GM15510 (cell line): ENCODE data around the gene NEDD1.

Experiments used
- POLR2A ChIP-seq: IDR thresholded peaks from 3 replicates; pipeline ENCODE4 v1.6.1; 2011; ENCODE audit warnings: borderline replicate concordance; ENCODE audit not compliant: insufficient read length; ENCODE audit errors: extremely low read depth

NEDD1 gene

DNA sequence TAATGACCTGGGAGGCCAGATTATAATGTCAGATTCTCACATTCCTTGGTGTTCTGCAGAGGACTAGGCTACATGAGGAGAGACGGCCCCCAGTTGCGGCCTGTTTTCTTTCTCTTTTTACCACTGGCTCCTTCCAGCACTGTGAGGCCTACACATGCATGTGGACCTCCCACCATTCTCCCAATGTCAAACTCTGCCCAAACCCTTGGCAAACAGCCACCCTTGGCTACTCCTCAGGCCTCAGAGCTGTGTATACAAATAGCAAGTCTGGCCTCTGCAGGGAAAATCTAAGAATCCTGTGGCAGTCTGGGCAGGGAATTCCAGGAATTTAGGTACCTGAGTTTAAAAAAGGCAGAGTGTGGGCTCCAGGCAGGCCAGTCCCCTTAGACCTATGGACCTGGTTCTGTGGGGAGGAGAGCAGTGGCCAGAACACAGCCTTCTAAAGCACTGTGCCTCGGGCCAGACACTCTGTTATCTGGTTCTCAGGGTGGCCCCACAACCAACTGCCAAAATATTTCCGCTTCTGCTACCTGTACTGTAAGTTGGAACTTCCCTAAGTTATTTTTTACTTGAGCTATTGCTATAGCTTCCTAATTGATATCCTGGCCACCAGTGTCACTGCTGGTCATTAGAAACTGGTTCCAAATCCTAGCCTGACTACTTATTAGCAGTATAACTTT, 19.9 kb upstream of the NEDD1 start:
- no peak for TF ChIP-seq POLR2A

DNA sequence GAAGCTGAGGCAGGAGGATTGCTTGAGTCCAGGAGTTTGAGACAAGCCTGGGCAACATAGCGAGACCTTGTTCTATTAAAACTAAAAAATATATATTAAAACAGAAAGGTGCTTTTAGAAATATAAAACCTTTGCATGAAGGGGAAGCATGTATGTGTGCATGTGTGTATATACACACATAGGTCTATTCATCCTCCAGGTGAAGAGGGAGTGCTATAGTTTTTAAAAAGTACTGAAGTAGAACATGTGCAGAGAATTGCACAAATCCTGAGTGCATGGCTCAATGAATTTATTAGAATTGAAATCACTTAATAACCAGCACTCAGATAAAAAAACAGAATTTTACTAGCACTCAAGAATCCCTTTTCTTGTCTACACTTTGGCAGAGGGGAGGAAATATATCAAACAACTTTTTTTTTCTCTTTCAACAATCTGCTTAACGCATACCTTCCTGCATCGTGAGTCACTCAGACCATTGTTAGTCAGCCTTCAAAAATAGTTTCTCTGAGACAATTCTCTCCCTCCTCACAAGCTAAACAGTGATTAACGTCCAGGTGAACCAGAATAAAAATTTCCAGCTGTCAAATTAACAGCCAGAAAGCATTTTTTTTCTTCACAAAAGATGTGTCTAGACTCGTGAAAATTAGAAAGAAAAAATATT, 17.7 kb upstream of the NEDD1 start:
- TF ChIP-seq POLR2A: no peak

- no peak for TF ChIP-seq POLR2A
These were observed 16.7 kb upstream of the NEDD1 start for GRCh38 chr12:96890331-96890730.

DNA sequence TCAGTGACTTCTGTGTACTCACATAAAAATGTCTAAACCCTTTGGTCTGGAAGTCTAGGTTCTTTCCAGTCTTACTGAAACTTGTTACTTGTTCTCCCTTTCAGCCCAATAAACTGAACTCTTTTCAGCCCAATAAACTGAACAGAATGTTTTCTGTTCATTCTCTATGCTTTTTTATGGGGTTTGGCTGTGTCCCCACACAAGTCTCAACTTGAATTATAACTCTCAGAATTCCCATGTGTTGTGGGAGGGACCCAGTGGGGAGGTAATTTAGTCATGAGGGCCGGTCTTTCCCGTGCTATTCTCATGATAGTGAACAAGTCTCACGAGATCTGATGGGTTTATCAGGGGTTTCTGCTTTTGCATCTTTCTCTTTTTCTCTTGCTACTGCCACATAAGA, 15.0 kb upstream of the NEDD1 start:
- no peak for TF ChIP-seq POLR2A

GRCh38 chr12:96897421-96897820, 9.6 kb upstream of the NEDD1 start:
- TF ChIP-seq POLR2A: no peak

DNA sequence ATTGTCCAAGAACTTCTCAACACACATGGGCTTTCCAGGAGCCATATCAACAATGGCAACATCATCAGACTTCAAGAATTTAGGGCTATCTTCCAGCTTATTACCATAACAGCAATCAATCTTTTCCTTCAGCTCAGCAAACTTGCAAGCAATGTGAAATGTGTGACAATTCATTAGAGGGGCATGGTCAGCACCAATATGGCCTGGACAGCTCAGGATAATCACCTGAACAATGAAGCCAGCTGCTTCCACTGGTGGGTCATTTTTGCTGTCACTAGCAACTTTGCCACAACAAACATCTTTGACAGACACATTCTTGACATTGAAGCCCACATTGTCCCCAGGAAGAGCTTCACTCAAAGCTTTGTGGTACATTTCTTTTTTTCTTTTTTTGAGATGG, 5.9 kb upstream of the NEDD1 start:
- no peak for TF ChIP-seq POLR2A

DNA sequence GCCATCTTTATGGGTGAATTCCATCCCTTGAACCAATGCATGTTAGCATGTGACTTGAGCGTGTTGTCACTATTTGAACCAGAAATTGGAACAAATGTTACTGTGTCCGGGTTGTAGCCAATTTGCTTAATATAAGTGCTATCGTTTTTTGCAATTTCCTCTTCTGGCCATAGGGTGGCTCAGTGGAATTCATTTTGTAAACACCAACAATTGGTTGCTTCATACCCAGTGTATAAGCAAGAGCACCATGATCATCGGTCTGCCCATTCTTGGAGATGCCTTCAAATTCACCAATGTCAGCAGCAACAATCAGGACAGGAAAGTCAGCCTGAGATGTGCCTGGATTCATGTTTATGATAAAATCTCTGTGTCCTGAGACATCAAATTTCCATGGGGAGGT, 5.0 kb upstream of the NEDD1 start:
- no peak for TF ChIP-seq POLR2A

DNA sequence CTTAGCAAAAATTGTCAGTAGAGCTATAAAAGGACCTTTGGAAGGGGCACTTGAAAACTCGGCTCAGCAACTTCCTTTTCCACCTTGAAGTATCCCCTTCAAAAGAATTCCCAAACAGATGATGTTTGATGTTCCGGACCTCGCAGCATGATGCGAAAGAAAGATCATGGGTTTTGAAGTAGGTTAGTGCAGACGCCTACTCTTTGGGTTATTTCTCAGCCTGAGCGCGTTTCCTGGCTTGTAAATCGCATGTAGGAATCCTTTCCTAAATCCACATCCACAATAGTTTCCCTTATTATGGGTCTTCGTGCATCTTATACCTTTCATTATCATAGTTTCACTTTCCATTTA, 584 bp upstream of the NEDD1 start:
- no peak for TF ChIP-seq POLR2A

DNA sequence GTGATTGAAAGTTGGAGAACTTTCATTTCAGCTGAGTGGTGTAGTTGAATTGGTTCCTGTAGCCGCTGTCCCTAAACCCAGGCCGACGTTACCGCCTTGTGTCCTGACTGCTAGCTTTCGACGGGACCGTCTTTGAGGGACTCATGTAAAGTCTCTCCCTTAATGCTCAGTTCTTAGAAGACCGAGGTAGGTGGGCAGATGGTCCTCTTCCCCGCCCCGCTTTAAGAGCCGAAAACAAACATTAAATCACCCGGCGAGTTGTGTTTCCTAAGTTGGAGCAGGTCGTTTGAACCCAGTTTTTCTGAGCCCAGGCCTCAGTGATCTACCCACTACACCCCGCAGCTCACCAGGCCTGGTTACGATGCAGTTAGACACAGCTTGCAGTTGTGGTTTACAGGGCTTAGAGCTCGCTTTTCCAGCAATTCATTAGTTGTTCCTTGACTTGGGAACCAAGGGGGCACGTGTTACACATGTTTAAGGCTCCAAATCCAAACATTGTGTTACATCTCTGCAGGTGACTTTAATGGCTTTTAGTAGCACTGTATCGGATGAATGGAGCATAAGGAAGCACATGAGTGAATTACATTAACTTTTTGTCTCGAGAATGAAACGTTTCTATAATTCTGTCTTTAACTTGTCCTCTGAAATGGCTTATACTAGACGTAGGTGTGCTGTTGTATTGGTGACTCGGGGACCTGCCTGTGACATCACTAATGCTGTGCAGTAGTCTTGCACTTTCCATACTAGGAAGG, 790 bp downstream of the NEDD1 start:
- no peak for TF ChIP-seq POLR2A

- TF ChIP-seq POLR2A: no peak
These were observed 1.3 kb downstream of the NEDD1 start for GRCh38 chr12:96908423-96908675.

- no peak for TF ChIP-seq POLR2A
These were observed 5.2 kb downstream of the NEDD1 start for GRCh38 chr12:96912261-96912660.

GRCh38 chr12:96912943-96913342, 5.9 kb downstream of the NEDD1 start:
- TF ChIP-seq POLR2A: no peak

DNA sequence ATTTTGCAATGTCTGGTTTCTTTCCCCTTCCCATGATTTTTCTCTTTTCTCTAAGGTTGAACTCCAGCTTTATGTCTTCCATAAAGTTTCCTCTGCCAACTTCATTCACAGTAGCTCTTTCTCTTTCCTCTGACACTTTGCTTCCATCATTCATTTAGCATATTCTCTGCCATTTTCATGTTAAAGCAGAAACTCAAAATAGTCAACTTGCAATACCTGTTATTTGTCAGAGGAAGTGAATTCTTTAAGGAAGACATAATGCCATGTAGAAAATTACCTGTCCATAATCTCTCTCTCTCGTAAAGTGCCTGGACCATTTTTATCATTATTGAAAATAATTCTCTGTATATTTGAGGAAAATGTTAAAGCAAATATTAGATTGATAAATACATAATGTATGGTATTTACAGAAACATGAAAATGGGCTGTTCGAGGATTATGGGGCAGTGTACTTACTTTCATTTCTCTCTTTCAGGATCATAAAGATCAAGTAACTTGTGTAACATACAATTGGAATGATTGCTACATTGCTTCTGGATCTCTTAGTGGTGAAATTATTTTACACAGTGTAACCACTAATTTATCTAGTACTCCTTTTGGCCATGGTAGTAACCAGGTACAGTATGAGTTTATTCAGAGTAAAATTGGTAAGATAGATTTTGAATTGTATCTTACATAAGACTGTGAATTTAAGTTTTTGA, 12.6 kb downstream of the NEDD1 start:
- TF ChIP-seq POLR2A: no peak

DNA sequence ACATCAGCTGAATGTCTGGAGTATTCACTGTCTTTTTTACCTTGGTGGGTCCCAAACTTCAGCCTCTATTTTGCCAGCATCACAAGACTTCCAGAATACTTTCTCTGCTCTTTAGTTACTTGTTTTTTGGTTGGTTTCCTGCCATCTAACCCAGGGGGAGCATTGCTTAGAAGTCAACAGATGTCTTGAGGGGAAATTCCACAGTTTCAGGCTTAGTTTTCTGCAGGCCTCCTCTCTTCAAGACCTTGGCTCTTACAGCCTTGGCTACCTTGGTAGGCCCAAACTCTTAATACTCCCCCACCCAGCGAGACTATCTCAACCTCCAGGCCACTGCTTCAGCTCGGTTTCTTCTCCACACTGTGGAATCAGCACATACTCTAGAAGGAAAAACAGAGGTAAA, 41.7 kb downstream of the NEDD1 start:
- TF ChIP-seq POLR2A: no peak

- TF ChIP-seq POLR2A: no peak
These were observed 72.5 kb downstream of the NEDD1 start for GRCh38 chr12:96979532-96979931.
